HEK293T (cell line): ENCODE results near the gene PAPPA2.

Source experiments
- ARNT ChIP-seq: fragments of 450-650 bp; IDR thresholded peaks from 2 replicates; pipeline ENCODE4 v1.6.1; 2017; ENCODE audit warnings: mild to moderate bottlenecking
- CTBP1 ChIP-seq: fragments of 450-650 bp; IDR thresholded peaks from 2 replicates; pipeline ENCODE4 v1.6.1; 2016; ENCODE audit warnings: borderline replicate concordance
- ELF4 ChIP-seq: fragments of 450-650 bp; IDR thresholded peaks from 2 replicates; pipeline ENCODE4 v1.6.1; 2017; ENCODE audit warnings: antibody characterized with exemption
- FOXA1 ChIP-seq: fragments of 450-650 bp; IDR thresholded peaks from 2 replicates; pipeline ENCODE4 v1.6.1; 2016; ENCODE audit warnings: mild to moderate bottlenecking
- FOXK2 ChIP-seq: fragments of 450-650 bp; IDR thresholded peaks from 2 replicates; pipeline ENCODE4 v1.6.1; 2016; ENCODE audit warnings: mild to moderate bottlenecking
- FOXM1 ChIP-seq: fragments of 450-650 bp; IDR thresholded peaks from 2 replicates; pipeline ENCODE4 v1.6.1; 2017; ENCODE audit warnings: mild to moderate bottlenecking, borderline replicate concordance
- HDGF ChIP-seq: fragments of 450-650 bp; IDR thresholded peaks from 2 replicates; pipeline ENCODE4 v1.6.1; 2017; ENCODE audit warnings: antibody characterized with exemption, borderline replicate concordance
- L3MBTL2 ChIP-seq: fragments of 450-650 bp; conservative IDR thresholded peaks from 2 replicates; pipeline ENCODE4 v1.6.1; 2016; ENCODE audit warnings: mild to moderate bottlenecking
- NFRKB ChIP-seq: fragments of 450-650 bp; IDR thresholded peaks from 2 replicates; pipeline ENCODE4 v1.6.1; 2016; ENCODE audit warnings: mild to moderate bottlenecking, moderate library complexity
- SP1 ChIP-seq: fragments of 450-650 bp; IDR thresholded peaks from 2 replicates; pipeline ENCODE4 v1.6.1; 2017
- SUZ12 ChIP-seq: fragments of 450-650 bp; IDR thresholded peaks from 2 replicates; pipeline ENCODE4 v1.6.1; 2016; ENCODE audit warnings: mild to moderate bottlenecking
- TARDBP ChIP-seq: fragments of 450-650 bp; IDR thresholded peaks from 2 replicates; pipeline ENCODE4 v1.6.1; 2016
- TF ChIP-seq, protein P1 (sequence below): fragments of 450-650 bp; IDR thresholded peaks from 2 replicates; pipeline ENCODE4 v1.6.1; 2016

GRCh38 chr1:176626572-176627061 is 163.6 kb downstream of the PAPPA2 start:
- TF ChIP-seq TARDBP (no peak), CTBP1 (no peak), SUZ12 (no peak), SP1 (no peak), FOXA1 (no peak), FOXK2 (no peak), ELF4 (no peak), NFRKB (no peak), FOXM1 (no peak), HDGF (no peak), L3MBTL2 (no peak), ARNT (no peak)
- TF ChIP-seq, protein P1, sequence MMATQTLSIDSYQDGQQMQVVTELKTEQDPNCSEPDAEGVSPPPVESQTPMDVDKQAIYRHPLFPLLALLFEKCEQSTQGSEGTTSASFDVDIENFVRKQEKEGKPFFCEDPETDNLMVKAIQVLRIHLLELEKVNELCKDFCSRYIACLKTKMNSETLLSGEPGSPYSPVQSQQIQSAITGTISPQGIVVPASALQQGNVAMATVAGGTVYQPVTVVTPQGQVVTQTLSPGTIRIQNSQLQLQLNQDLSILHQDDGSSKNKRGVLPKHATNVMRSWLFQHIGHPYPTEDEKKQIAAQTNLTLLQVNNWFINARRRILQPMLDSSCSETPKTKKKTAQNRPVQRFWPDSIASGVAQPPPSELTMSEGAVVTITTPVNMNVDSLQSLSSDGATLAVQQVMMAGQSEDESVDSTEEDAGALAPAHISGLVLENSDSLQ: no peak
